GM12865 (cell line): ENCODE results near the gene FOXL3.
A peak's percentile ranks its signal among the peaks of the same experiment; 100 is the strongest.

ENCODE experiments used
- DNase-seq: peaks from one replicate; pipeline ENCODE4 v3.0.0; 2010; ENCODE audit warnings: low read depth
- H3K4me3 ChIP-seq: 2 replicates; pipeline ENCODE4 v1.5.1; 2011; ENCODE audit warnings: mild to moderate bottlenecking, low read depth, low read length, control low read depth
- CTCF ChIP-seq: IDR thresholded peaks from 2 replicates; pipeline ENCODE4 v1.5.1; 2011; ENCODE audit warnings: low read length, control low read depth, low read depth, inconsistent platforms; ENCODE audit not compliant: insufficient read depth; ENCODE audit errors: missing control alignments

Gene FOXL3

GRCh38 chr7:329691-330281 lies 39.8 kb downstream of the FOXL3 start:
- no peak overlapping the region for H3K4me3 ChIP-seq
- no peak for DNase-seq
- no peak for TF ChIP-seq CTCF

- no peak overlapping the region for H3K4me3 ChIP-seq
- no peak for TF ChIP-seq CTCF
- no peak for DNase-seq
These were observed 40.7 kb downstream of the FOXL3 start for GRCh38 chr7:330511-331230.

GRCh38 chr7:332020-332517 lies 42.1 kb downstream of the FOXL3 start:
- no peak overlapping the region for H3K4me3 ChIP-seq
- no peak for TF ChIP-seq CTCF
- DNase-seq = no peak

GRCh38 chr7:332646-333392 lies 42.8 kb downstream of the FOXL3 start:
- peak; percentile 33 for DNase-seq
- no peak overlapping the region for H3K4me3 ChIP-seq
- TF ChIP-seq CTCF = peak; percentile 30

GRCh38 chr7:333393-333764 lies 43.4 kb downstream of the FOXL3 start:
- DNase-seq = no peak
- no peak for TF ChIP-seq CTCF
- H3K4me3 ChIP-seq = no peak overlapping the region

- DNase-seq = no peak
- no peak overlapping the region for H3K4me3 ChIP-seq
- no peak for TF ChIP-seq CTCF
These were observed 44.8 kb downstream of the FOXL3 start for GRCh38 chr7:334618-335357.
